HG03025 (cell line): Measurements from ENCODE around the gene RHO.

Source experiments
- ATAC-seq: cut with Tn5 transposase; IDR thresholded peaks from one replicate; pipeline ENCODE4 v1.9.1; 2021; ENCODE audit warnings: mild to moderate bottlenecking, moderate library complexity; ENCODE audit not compliant: unreplicated experiment, low FRiP score

The RHO gene

DNA sequence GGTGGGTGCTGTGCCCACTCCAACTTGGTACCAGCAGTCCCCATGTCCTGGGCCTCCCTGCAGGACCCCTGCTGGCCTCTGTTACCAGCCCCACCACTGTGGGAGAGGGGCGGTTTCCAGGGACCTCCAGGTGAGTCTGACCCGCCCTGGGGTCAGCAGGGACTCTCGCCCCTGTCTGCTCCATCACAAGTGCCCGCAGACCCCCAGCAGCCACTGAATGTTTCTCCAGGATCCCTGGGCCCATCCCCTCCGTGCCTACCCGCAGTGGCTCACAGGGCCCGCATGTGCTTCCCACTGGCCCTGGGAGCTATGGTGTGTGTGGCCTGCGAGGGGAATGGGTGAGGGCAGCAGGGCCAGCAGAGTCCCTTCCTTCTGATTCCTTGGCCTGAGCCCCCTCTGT, 9.9 kb upstream of the RHO start:
- no peak for ATAC-seq

DNA sequence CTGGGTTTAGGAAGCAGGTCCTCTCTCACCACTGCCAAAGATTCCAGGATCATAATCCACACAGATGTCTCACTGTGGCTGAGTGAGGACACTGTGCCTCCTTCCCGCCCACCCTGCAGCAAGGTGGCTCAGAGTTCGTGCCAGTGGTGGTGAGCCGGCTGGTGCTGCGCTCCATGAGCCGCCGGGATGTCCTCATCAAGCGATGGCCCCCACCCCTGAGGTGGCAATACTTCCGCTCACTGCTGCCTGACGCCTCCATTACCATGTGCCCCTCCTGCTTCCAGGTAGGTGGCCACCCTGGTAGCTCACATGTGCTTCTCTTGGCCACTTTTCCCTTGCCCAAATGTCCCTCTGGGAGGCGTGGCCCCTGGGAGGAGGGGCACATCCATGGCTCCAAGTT, 9.0 kb upstream of the RHO start:
- no peak for ATAC-seq

DNA sequence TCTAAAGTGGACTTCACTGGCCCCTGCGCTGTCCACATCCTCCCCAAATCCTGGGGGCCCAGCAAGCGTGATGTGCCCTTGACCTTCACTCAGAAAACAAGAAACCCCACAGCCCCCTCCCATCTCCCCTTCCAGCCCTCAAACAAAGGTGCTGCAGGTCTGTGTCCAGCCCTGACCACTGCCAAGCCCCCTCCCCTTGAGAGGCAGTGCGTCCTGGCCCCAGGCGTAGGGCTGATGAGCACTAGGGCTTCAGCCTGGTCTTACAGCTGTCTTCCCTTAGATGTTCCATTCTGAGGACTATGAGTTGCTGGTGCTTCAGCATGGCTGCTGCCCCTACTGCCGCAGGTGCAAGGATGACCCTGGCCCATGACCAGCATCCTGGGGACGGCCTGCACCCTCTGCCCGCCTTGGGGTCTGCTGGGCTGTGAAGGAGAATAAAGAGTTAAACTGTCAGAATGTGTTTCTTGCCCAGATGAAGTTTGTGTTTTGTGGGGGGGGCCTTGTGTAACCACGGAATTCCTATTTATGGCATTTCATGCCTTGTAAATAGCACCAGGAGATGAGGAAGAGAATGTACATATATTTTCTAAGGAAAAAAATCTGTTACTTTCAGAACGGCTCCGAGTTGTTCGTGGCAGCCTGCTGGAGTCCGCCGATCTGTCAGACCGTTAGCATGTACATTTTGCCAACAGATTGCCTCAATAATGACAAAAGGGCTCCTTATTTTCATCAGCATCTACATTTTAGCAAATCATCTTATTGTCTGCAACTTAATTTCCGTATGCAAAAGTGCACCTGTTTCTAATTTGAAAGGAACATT, 8.3 kb upstream of the RHO start:
- ATAC-seq, result no peak

DNA sequence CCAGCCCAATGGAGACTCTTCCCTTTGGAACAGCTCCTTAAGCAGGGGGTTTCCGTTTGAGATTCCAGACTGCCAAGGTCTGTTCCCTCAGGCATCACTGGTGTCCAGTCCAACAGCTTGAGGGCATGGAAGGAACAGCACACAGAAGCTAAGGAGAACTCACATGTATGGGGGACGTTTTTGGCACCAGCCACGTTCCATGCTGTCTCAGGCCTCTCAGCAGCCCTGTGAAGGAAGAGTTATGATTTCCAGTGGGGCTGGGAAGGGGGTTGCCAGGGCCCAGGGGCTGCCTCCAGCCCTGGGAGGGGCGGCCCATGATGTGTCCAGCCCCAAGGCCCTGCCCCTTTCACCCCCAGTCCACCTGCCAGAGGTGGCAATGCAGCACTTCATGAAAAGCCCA, 7.5 kb upstream of the RHO start:
- no peak for ATAC-seq

DNA sequence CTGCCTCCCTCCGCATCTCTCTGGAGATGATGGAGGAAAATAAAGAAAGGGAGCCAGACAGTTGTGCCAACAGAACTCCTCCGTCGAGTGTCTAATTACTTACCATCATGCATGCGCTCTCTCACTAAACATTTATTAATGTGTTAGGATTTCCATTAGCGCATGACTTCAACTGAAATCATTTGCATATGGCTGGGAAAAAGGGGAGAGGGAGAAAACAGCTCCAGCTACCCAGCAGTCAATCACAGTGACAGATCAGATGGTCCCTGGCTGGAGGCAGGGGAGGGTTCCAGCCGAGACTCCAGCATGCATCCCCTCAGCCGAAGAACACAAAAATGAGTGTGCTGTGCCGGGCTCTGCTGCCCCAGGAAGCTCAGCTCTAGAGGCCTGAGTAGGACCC, 6.8 kb upstream of the RHO start:
- no peak for ATAC-seq

DNA sequence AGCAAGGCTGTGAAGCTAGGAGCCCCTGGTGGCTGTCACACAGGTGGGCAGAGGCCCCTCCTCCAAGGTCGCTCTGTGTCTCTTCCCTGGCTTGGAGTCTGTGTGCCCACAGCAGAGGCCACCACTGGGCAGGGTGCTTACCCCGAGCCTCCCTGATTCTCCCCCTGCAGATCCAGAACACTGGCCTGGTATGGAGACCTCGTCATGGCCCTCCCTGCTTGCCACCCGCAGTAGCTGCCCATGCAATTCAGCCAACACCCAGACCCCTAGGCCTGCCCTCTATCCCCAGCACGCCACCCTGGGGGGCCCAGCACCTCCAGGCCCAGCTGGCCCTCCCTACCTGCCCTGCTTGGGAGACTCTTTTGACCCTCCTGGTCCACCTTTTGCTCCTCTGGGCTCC, 5.5 kb upstream of the RHO start:
- ATAC-seq, result no peak

DNA sequence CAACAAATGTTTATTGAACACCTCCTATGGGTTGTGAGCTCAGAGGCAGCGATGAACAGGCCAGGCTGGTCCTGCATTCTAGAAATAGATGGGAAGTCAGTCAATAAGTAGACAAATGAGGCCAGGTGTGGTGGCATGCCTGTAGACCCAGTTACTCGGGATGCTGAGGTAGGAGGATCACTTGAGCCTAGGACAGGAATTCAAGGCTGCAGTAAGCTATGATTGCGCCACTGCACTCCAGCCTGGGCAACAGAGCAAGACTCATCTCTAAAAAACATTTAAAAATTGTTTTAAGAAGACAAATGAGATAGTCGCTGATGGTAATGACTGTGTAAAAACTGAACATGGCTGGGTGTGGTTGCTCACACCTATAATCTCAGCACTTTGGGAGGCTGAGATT, 4.4 kb upstream of the RHO start:
- ATAC-seq, result no peak

DNA sequence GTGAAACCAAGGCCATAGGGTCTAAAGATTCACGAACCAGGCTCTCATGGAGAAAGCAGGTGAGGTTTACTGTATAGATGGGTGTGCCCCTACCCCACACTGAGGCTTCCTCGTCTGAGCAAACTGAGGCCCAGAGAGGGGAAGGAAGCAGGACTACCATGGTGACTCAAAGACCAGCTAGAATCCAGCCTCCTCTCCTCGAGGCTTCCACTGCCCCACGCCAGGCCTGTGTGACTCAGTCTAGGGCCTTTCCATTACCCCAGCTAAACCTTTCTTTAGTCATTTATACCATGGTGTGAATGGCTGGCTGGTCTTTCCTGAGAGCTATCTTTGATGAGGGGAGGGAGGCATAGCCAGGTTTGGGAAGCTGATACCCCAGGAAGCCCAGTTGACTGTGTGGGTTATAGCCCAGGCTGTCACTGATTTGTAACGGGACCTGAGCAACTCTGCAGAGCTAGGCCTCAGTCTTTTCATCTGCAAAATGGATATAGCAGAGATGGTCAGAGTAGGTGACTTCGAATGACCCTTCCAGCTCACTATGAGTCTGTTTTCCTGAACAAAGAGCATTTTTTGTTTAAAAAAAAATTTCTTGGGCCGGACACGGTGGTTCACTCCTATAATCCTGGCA, 3.0 kb upstream of the RHO start:
- no peak for ATAC-seq

DNA sequence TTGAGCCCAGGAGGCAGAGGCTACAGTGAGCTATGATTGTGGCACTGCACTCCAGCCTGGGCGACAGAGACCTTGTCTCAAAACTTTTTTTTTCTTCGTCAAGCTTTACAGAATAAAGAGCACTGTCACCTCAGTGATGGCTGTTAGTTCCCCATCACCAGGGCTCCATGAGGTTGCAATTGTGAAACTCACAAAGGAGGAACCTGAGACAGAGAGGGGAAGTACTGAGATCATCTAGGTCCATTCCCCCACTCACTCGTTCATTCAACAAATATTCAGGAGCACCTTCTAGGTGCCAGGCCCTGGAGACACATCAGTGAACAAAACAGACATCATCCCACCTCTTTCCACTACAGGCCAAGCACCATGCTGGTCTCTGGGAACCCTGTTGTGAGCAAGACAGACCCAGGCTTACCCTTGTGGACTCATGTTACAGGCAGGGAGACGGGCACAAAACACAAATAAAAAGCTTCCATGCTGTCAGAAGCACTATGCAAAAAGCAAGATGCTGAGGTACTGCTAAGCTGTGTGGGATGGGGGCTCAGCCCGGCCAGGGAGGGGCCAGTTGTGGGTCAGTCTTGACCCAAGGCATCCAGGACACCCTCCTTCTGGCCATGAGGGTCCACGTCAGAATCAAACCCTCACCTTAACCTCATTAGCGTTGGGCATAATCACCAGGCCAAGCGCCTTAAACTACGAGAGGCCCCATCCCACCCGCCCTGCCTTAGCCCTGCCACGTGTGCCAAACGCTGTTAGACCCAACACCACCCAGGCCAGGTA, 2.1 kb upstream of the RHO start:
- ATAC-seq, result peak; percentile 83

DNA sequence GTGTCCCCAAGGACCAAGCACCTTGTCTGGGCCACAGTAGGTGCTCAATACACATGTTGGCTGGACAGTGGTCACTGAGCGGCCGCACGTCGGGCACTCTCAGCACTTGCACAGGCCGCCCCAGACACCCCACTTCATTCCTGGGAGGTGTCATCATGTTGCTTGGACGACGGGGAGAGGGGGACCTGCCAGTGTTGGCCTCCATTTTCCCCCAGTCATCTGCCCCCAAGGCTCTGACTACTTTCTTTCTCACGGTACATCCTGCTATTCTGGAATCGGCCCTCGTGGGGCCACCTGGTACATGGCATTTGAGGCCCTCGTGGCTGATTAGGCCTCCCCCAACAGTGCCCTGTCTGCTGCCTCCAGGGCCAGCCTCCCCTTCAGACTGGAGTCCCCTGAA, 1.2 kb upstream of the RHO start:
- no peak for ATAC-seq

DNA sequence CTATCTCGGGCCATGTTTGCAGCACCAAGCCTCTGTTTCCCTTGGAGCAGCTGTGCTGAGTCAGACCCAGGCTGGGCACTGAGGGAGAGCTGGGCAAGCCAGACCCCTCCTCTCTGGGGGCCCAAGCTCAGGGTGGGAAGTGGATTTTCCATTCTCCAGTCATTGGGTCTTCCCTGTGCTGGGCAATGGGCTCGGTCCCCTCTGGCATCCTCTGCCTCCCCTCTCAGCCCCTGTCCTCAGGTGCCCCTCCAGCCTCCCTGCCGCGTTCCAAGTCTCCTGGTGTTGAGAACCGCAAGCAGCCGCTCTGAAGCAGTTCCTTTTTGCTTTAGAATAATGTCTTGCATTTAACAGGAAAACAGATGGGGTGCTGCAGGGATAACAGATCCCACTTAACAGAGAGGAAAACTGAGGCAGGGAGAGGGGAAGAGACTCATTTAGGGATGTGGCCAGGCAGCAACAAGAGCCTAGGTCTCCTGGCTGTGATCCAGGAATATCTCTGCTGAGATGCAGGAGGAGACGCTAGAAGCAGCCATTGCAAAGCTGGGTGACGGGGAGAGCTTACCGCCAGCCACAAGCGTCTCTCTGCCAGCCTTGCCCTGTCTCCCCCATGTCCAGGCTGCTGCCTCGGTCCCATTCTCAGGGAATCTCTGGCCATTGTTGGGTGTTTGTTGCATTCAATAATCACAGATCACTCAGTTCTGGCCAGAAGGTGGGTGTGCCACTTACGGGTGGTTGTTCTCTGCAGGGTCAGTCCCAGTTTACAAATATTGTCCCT, 1.2 kb downstream of the RHO start:
- ATAC-seq, result no peak

DNA sequence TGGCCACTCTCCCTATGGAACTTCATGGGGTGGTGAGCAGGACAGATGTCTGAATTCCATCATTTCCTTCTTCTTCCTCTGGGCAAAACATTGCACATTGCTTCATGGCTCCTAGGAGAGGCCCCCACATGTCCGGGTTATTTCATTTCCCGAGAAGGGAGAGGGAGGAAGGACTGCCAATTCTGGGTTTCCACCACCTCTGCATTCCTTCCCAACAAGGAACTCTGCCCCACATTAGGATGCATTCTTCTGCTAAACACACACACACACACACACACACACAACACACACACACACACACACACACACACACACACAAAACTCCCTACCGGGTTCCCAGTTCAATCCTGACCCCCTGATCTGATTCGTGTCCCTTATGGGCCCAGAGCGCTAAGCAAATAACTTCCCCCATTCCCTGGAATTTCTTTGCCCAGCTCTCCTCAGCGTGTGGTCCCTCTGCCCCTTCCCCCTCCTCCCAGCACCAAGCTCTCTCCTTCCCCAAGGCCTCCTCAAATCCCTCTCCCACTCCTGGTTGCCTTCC, 1.9 kb downstream of the RHO start:
- ATAC-seq, result no peak

DNA sequence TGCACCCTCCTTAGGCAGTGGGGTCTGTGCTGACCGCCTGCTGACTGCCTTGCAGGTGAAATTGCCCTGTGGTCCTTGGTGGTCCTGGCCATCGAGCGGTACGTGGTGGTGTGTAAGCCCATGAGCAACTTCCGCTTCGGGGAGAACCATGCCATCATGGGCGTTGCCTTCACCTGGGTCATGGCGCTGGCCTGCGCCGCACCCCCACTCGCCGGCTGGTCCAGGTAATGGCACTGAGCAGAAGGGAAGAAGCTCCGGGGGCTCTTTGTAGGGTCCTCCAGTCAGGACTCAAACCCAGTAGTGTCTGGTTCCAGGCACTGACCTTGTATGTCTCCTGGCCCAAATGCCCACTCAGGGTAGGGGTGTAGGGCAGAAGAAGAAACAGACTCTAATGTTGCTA, 2.4 kb downstream of the RHO start:
- ATAC-seq, result no peak

DNA sequence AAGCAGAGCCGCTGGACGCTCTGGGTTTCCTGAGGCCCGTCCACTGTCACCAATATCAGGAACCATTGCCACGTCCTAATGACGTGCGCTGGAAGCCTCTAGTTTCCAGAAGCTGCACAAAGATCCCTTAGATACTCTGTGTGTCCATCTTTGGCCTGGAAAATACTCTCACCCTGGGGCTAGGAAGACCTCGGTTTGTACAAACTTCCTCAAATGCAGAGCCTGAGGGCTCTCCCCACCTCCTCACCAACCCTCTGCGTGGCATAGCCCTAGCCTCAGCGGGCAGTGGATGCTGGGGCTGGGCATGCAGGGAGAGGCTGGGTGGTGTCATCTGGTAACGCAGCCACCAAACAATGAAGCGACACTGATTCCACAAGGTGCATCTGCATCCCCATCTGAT, 3.3 kb downstream of the RHO start:
- no peak for ATAC-seq

DNA sequence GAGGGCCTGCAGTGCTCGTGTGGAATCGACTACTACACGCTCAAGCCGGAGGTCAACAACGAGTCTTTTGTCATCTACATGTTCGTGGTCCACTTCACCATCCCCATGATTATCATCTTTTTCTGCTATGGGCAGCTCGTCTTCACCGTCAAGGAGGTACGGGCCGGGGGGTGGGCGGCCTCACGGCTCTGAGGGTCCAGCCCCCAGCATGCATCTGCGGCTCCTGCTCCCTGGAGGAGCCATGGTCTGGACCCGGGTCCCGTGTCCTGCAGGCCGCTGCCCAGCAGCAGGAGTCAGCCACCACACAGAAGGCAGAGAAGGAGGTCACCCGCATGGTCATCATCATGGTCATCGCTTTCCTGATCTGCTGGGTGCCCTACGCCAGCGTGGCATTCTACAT, 3.8 kb downstream of the RHO start:
- ATAC-seq, result no peak

DNA sequence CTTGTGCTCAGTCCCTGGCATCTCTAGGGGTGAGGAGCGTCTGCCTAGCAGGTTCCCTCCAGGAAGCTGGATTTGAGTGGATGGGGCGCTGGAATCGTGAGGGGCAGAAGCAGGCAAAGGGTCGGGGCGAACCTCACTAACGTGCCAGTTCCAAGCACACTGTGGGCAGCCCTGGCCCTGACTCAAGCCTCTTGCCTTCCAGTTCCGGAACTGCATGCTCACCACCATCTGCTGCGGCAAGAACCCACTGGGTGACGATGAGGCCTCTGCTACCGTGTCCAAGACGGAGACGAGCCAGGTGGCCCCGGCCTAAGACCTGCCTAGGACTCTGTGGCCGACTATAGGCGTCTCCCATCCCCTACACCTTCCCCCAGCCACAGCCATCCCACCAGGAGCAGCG, 5.0 kb downstream of the RHO start:
- no peak for ATAC-seq

DNA sequence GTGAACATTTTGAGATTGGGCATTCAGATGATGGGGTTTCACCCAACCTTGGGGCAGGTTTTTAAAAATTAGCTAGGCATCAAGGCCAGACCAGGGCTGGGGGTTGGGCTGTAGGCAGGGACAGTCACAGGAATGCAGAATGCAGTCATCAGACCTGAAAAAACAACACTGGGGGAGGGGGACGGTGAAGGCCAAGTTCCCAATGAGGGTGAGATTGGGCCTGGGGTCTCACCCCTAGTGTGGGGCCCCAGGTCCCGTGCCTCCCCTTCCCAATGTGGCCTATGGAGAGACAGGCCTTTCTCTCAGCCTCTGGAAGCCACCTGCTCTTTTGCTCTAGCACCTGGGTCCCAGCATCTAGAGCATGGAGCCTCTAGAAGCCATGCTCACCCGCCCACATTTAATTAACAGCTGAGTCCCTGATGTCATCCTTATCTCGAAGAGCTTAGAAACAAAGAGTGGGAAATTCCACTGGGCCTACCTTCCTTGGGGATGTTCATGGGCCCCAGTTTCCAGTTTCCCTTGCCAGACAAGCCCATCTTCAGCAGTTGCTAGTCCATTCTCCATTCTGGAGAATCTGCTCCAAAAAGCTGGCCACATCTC, 6.1 kb downstream of the RHO start:
- no peak for ATAC-seq

DNA sequence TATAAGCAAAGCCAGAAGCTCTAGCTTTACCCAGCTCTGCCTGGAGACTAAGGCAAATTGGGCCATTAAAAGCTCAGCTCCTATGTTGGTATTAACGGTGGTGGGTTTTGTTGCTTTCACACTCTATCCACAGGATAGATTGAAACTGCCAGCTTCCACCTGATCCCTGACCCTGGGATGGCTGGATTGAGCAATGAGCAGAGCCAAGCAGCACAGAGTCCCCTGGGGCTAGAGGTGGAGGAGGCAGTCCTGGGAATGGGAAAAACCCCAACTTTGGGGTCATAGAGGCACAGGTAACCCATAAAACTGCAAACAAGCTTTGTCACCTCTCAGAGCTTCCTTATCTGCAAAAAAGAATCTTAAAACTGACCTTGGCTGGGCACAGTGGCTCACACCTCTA, 6.6 kb downstream of the RHO start:
- ATAC-seq, result no peak

DNA sequence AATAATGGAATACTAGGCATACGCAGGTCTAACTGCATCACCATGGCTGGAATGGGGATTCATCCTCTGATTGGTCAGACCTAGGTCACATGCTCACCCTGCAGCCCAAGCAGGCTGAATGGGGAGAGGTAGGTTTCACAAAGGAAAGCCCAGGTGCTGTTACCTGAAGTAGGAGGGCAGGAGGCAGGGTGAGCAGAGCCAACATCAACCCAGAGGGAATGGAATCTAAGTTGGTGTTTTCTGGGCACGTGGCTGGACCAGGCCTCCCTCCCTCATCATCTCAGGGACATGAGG, 7.9 kb downstream of the RHO start:
- no peak for ATAC-seq

DNA sequence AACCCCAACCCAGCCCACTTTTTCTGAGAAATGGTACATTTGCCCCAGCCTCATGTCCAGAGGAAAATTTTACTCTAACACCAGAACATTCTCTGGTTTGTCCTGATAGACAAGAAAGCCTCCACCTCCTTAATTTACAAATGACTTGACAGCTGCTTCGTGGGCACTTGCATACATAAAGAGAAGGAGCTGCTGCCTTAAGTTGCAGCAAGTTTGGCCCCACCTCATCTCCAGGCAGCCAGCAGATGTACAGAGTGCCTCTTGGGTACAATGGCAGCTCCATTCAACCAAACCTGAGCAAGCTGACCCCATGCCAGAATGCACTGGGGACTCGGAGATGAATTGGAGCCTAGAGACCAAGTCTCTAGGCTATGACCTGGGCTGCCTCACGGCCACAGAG, 8.4 kb downstream of the RHO start:
- no peak for ATAC-seq

DNA sequence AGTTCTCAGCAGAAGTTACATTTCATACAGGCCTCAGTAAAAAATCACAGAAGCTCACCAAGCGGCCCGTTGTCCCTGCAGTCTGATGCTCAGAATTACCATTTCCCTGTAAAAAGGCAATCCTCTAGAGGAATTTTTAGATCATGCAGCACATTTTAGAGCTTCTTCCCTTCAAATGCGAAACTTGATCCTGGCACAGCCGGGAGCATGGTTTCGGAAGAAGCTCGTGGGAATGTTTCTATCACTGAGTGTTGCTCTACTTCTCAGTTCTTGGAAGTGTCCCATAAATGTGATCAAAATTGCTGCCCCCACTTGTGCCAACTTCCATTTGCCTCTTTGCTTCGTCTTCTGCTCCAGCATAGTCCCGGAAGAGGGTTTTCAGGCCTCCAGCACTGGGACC, 10.8 kb downstream of the RHO start:
- ATAC-seq, result no peak
